Measurements from ENCODE around the gene CARD10. TPM values are rescaled to one million over a fixed set of nuclear protein-coding genes. Genes with fewer than 3 reads are reported as not detected.
A peak's percentile ranks its signal among the peaks of the same experiment; 100 is the strongest.

The CARD10 gene
- total RNA-seq, 4 donors from 2014 or later: 2.6 to 5.7 (median 4.4) TPM

DNA sequence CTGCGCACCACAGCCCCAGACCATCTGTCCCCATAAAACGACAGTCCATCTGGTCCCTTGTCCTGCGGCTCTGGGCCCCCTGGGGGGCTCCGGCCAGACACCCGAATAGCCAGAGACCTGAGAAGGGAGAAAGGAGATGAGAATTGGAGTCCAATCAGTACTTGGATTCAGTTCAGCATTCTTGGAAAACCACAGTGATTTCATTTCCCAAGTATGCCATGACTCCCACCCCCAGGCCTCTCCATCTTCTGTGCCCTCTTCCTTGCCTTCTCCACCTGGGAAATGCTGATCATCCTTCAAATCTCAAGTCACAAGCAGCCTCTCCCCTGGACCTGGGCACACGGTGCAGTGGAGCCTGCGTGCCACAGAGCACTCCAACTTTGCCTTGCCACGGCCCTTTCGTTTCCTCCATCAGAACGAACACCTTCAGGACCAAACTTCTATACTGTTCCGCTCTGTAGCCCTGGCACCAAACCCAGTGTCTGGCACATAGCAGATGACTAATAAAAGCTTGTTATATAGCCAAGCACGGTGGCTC is 22.1 kb downstream of the CARD10 start:
- no peak for ATAC-seq
- in situ Hi-C loops (cut with MboI; ENCODE audit: low sequenced_read_pairs in 4 of 4) (no loop called here), intact Hi-C loops (cut with DNase I; ENCODE audit: low total_unique reads) (no loop called here)
- no peak overlapping the region for H3K27ac ChIP-seq
- H3K36me3 ChIP-seq: no peaks in the 10 kb centered on the region
- H3K4me3 ChIP-seq: no peak overlapping the region
- H3K9me3 ChIP-seq: no peaks in the 10 kb centered on the region
- TF ChIP-seq, protein P1, sequence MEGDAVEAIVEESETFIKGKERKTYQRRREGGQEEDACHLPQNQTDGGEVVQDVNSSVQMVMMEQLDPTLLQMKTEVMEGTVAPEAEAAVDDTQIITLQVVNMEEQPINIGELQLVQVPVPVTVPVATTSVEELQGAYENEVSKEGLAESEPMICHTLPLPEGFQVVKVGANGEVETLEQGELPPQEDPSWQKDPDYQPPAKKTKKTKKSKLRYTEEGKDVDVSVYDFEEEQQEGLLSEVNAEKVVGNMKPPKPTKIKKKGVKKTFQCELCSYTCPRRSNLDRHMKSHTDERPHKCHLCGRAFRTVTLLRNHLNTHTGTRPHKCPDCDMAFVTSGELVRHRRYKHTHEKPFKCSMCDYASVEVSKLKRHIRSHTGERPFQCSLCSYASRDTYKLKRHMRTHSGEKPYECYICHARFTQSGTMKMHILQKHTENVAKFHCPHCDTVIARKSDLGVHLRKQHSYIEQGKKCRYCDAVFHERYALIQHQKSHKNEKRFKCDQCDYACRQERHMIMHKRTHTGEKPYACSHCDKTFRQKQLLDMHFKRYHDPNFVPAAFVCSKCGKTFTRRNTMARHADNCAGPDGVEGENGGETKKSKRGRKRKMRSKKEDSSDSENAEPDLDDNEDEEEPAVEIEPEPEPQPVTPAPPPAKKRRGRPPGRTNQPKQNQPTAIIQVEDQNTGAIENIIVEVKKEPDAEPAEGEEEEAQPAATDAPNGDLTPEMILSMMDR (IDR thresholded peaks at IDR 0.05 in 4 of 5, conservative IDR thresholded peaks at IDR 0.05 in 1 of 5): no peak
- TF ChIP-seq POLR2A (IDR thresholded peaks at IDR 0.05): no peak
- DNase-seq: no peak
- no peaks in the 10 kb centered on the region for H3K27me3 ChIP-seq
- H3K4me1 ChIP-seq: peaks cover 15 to 31% of the 10 kb centered on the region in 2 donors

DNA sequence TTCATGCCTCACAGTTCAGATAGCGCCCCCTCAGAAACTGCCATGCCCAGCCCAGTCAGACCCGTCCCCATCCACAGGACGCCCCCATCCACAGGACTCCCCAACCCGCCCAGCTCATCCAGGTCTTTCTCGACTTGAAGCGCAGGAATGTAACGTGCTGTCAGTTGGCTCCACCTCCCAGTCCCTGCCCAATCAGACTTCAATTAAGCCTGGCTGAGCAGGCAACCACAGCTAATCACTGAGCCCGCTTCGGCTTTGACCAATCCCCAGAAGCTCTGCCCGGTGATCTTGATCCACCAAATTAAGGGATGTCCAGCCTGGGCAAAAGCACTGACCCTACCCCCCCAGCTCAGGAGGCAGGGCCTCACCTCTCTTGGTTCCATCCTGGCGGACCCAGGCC is 22.6 kb downstream of the CARD10 start:
- no peak overlapping the region for H3K27ac ChIP-seq
- in situ Hi-C loops (cut with MboI; ENCODE audit: low sequenced_read_pairs in 4 of 4): no loop called here

DNA sequence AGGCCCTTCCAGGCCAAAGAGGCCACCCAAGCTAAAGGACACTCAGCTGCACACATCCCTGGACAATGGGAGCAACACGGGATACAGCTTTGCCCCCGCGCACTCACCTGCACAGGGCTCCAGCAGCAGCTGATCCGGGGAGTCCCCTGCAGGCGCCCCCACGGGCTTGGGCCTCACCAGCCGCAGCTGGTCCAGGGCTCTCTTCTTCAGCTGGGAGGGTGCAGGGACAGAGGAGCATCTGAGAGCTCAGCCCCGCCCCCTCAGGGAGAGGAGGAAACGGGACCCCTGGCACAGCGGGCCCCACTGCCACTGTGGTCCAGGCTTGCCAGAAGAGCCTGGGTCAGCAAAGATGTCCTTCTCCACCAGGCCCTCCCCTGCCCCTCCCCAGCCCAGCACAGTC is 25.2 kb downstream of the CARD10 start:
- ATAC-seq: no peak
- TF ChIP-seq, protein P1 (IDR thresholded peaks at IDR 0.05 in 4 of 5, conservative IDR thresholded peaks at IDR 0.05 in 1 of 5): no peak
- TF ChIP-seq POLR2A (IDR thresholded peaks at IDR 0.05): no peak
- no peaks in the 10 kb centered on the region for H3K9me3 ChIP-seq
- no peak overlapping the region for H3K27ac ChIP-seq
- intact Hi-C loops (cut with DNase I; ENCODE audit: low total_unique reads): no loop called here
- no peak for DNase-seq
- no peaks in the 10 kb centered on the region for H3K27me3 ChIP-seq
- peaks cover 0 to 1% of the 10 kb centered on the region in 2 donors for H3K4me1 ChIP-seq
- in situ Hi-C loops (cut with MboI; ENCODE audit: low sequenced_read_pairs in 4 of 4): no loop called here
- no peak overlapping the region for H3K4me3 ChIP-seq
- H3K36me3 ChIP-seq: no peaks in the 10 kb centered on the region

More for the DNA sequence above, 22.6 kb downstream of the CARD10 start:
- Histone ChIP-seq H3K36me3 (no peaks in the 10 kb centered on the region), H3K4me1 (peaks cover 10 to 27% of the 10 kb centered on the region in 2 donors), H3K4me3 (no peak overlapping the region), H3K27me3 (no peaks in the 10 kb centered on the region), H3K9me3 (no peaks in the 10 kb centered on the region)
- DNase-seq: no peak
- ATAC-seq: no peak
- TF ChIP-seq POLR2A (IDR thresholded peaks at IDR 0.05): no peak
- TF ChIP-seq, protein P1 (IDR thresholded peaks at IDR 0.05 in 4 of 5, conservative IDR thresholded peaks at IDR 0.05 in 1 of 5): no peak
- intact Hi-C loops (cut with DNase I; ENCODE audit: low total_unique reads): no loop called here

DNA sequence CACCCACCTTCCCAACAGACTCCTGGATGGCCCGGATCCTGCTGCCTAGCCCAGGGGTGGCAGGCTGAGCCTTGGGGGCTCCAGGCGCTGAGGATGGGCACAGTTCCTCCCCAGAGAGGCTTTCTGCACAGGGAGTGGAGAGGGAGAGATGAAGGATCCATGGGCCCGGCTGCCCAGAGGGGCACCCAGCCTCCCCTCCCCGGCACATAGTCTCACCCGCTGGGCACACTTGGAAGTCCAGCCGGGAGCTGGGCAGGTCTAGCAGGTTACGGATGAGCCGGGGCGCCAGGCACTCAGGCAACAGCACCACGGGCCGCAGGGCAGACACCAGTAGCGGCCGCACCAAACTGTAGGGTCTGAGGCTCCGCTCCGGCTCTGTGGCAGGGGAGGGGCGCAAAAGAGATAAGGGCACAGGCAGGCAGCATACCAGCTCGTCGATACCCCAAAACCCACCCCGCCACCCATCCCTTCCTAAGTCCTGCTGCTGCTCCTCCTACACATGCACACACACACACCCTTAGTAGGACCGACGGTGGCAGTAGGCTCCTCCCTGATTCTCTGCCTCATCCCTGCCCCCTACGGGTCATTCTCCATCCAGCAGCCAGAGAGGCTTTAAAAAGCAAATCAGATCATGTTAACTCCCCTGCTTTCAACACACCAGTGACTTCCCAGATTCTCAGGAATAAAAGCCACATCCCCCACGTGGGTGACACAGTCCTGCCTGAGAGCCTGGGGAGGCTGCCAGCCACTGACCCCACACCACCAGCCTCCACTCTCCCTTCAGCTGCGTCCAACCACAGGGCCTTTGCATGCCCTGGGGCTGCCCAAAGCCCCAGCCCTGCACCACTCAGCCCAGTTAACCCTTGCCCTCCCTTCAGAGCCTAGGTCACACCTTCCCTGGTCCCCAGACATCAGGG is 26.5 kb downstream of the CARD10 start:
- intact Hi-C loops (cut with DNase I; ENCODE audit: low total_unique reads) (no loop called here), in situ Hi-C loops (cut with MboI; ENCODE audit: low sequenced_read_pairs in 4 of 4) (no loop called here)
- Histone ChIP-seq H3K4me3 (no peak overlapping the region), H3K9me3 (no peaks in the 10 kb centered on the region), H3K36me3 (no peaks in the 10 kb centered on the region), H3K27ac (no peak overlapping the region), H3K4me1 (no peaks in the 10 kb centered on the region), H3K27me3 (no peaks in the 10 kb centered on the region)
- no peak for ATAC-seq
- DNase-seq: no peak
- TF ChIP-seq, protein P1 (IDR thresholded peaks at IDR 0.05 in 4 of 5, conservative IDR thresholded peaks at IDR 0.05 in 1 of 5): peak in 2 of 5 experiments; percentile 12 to 16
- no peak for TF ChIP-seq POLR2A (IDR thresholded peaks at IDR 0.05)
